Measurements from ENCODE around the gene SAA1.
"Not testable (repeated sequence)": the region's sequence is repeated elsewhere in the genome, so short reads cannot be mapped to it uniquely, and the experiment has no call there.

Gene SAA1

GRCh38 chr11:18243783-18244362 lies 22.2 kb upstream of the SAA1 start:
- Histone ChIP-seq H3K4me1 (ENCODE audit: control insufficient read depth, insufficient read depth, low read length) (peaks cover 9% of the 10 kb centered on the region), H3K9ac (ENCODE audit: low read length) (no peak overlapping the region), H3K36me3 (ENCODE audit: control insufficient read depth, insufficient read depth, low read length) (no peaks in the 10 kb centered on the region), H3K27me3 (ENCODE audit: control insufficient read depth, insufficient read depth, low read length) (no peaks in the 10 kb centered on the region), H3K4me3 (ENCODE audit: low read length) (no peak overlapping the region), H3K9me3 (ENCODE audit: control insufficient read depth, low read length) (no peaks in the 10 kb centered on the region)

- Histone ChIP-seq H3K4me1 (ENCODE audit: control insufficient read depth, insufficient read depth, low read length) (peaks cover 9% of the 10 kb centered on the region), H3K9me3 (ENCODE audit: control insufficient read depth, low read length) (no peaks in the 10 kb centered on the region), H3K4me3 (ENCODE audit: low read length) (no peak overlapping the region)
Observed at GRCh38 chr11:18245396-18245795, 20.7 kb upstream of the SAA1 start.

GRCh38 chr11:18246379-18247190 lies 19.5 kb upstream of the SAA1 start:
- not testable (repeated sequence) for H3K4me1 ChIP-seq (ENCODE audit: control insufficient read depth, insufficient read depth, low read length); H3K36me3 ChIP-seq (ENCODE audit: control insufficient read depth, insufficient read depth, low read length); H3K27me3 ChIP-seq (ENCODE audit: control insufficient read depth, insufficient read depth, low read length); H3K9ac ChIP-seq (ENCODE audit: low read length); H3K4me3 ChIP-seq (ENCODE audit: low read length); H3K9me3 ChIP-seq (ENCODE audit: control insufficient read depth, low read length)

More at GRCh38 chr11:18245396-18245795, 20.7 kb upstream of the SAA1 start:
- H3K36me3 ChIP-seq (ENCODE audit: control insufficient read depth, insufficient read depth, low read length): no peaks in the 10 kb centered on the region
- no peak overlapping the region for H3K9ac ChIP-seq (ENCODE audit: low read length)
- no peaks in the 10 kb centered on the region for H3K27me3 ChIP-seq (ENCODE audit: control insufficient read depth, insufficient read depth, low read length)

GRCh38 chr11:18247191-18247581 lies 18.9 kb upstream of the SAA1 start:
- H3K4me3 ChIP-seq (ENCODE audit: low read length); H3K36me3 ChIP-seq (ENCODE audit: control insufficient read depth, insufficient read depth, low read length); H3K9ac ChIP-seq (ENCODE audit: low read length); H3K9me3 ChIP-seq (ENCODE audit: control insufficient read depth, low read length); H3K27me3 ChIP-seq (ENCODE audit: control insufficient read depth, insufficient read depth, low read length); H3K4me1 ChIP-seq (ENCODE audit: control insufficient read depth, insufficient read depth, low read length): not testable (repeated sequence)

- no peaks in the 10 kb centered on the region for H3K9me3 ChIP-seq (ENCODE audit: control insufficient read depth, low read length)
- no peak within 1 kb of the TSS for H3K4me3 ChIP-seq (ENCODE audit: low read length)
- H3K27me3 ChIP-seq (ENCODE audit: control insufficient read depth, insufficient read depth, low read length): no peaks in the 10 kb centered on the region
- no peak within 1 kb of the TSS for H3K9ac ChIP-seq (ENCODE audit: low read length)
- H3K36me3 ChIP-seq (ENCODE audit: control insufficient read depth, insufficient read depth, low read length): no peaks in the 10 kb centered on the region
- peaks cover 9% of the 10 kb centered on the region for H3K4me1 ChIP-seq (ENCODE audit: control insufficient read depth, insufficient read depth, low read length)
Observed at GRCh38 chr11:18248561-18248960, 17.5 kb upstream of the SAA1 start, which contains the start of gene SAA2. Gene SAA2 (minus strand): TSS chr11:18248668. CDS start chr11:18248011, 657 bp downstream.

- H3K4me3 ChIP-seq (ENCODE audit: low read length): no peak overlapping the region
- H3K36me3 ChIP-seq (ENCODE audit: control insufficient read depth, insufficient read depth, low read length): no peaks in the 10 kb centered on the region
- no peaks in the 10 kb centered on the region for H3K4me1 ChIP-seq (ENCODE audit: control insufficient read depth, insufficient read depth, low read length)
- H3K27me3 ChIP-seq (ENCODE audit: control insufficient read depth, insufficient read depth, low read length): no peaks in the 10 kb centered on the region
- no peak overlapping the region for H3K9ac ChIP-seq (ENCODE audit: low read length)
- no peaks in the 10 kb centered on the region for H3K9me3 ChIP-seq (ENCODE audit: control insufficient read depth, low read length)
Observed at GRCh38 chr11:18253233-18253632, 12.8 kb upstream of the SAA1 start.

- no peaks in the 10 kb centered on the region for H3K9me3 ChIP-seq (ENCODE audit: control insufficient read depth, low read length)
- no peaks in the 10 kb centered on the region for H3K4me1 ChIP-seq (ENCODE audit: control insufficient read depth, insufficient read depth, low read length)
- H3K9ac ChIP-seq (ENCODE audit: low read length): no peak overlapping the region
- H3K36me3 ChIP-seq (ENCODE audit: control insufficient read depth, insufficient read depth, low read length): no peaks in the 10 kb centered on the region
- H3K4me3 ChIP-seq (ENCODE audit: low read length): no peak overlapping the region
- H3K27me3 ChIP-seq (ENCODE audit: control insufficient read depth, insufficient read depth, low read length): no peaks in the 10 kb centered on the region
Observed at GRCh38 chr11:18253778-18254338, 12.2 kb upstream of the SAA1 start.

GRCh38 chr11:18254781-18255361 lies 11.2 kb upstream of the SAA1 start:
- Histone ChIP-seq H3K4me3 (ENCODE audit: low read length) (no peak overlapping the region), H3K9ac (ENCODE audit: low read length) (no peak overlapping the region), H3K36me3 (ENCODE audit: control insufficient read depth, insufficient read depth, low read length) (no peaks in the 10 kb centered on the region), H3K9me3 (ENCODE audit: control insufficient read depth, low read length) (no peaks in the 10 kb centered on the region), H3K27me3 (ENCODE audit: control insufficient read depth, insufficient read depth, low read length) (no peaks in the 10 kb centered on the region), H3K4me1 (ENCODE audit: control insufficient read depth, insufficient read depth, low read length) (no peaks in the 10 kb centered on the region)

- Histone ChIP-seq H3K36me3 (ENCODE audit: control insufficient read depth, insufficient read depth, low read length) (no peaks in the 10 kb centered on the region), H3K9ac (ENCODE audit: low read length) (no peak overlapping the region), H3K4me3 (ENCODE audit: low read length) (no peak overlapping the region), H3K9me3 (ENCODE audit: control insufficient read depth, low read length) (no peaks in the 10 kb centered on the region), H3K27me3 (ENCODE audit: control insufficient read depth, insufficient read depth, low read length) (no peaks in the 10 kb centered on the region), H3K4me1 (ENCODE audit: control insufficient read depth, insufficient read depth, low read length) (no peaks in the 10 kb centered on the region)
Observed at GRCh38 chr11:18259259-18259658, 6.8 kb upstream of the SAA1 start.

- Histone ChIP-seq H3K27me3 (ENCODE audit: control insufficient read depth, insufficient read depth, low read length) (no peaks in the 10 kb centered on the region), H3K4me3 (ENCODE audit: low read length) (no peak overlapping the region), H3K4me1 (ENCODE audit: control insufficient read depth, insufficient read depth, low read length) (no peaks in the 10 kb centered on the region), H3K9me3 (ENCODE audit: control insufficient read depth, low read length) (no peaks in the 10 kb centered on the region), H3K36me3 (ENCODE audit: control insufficient read depth, insufficient read depth, low read length) (no peaks in the 10 kb centered on the region), H3K9ac (ENCODE audit: low read length) (no peak overlapping the region)
Observed at GRCh38 chr11:18261721-18262120, 4.3 kb upstream of the SAA1 start.

- not testable (repeated sequence) for H3K9ac ChIP-seq (ENCODE audit: low read length); H3K27me3 ChIP-seq (ENCODE audit: control insufficient read depth, insufficient read depth, low read length); H3K4me1 ChIP-seq (ENCODE audit: control insufficient read depth, insufficient read depth, low read length); H3K9me3 ChIP-seq (ENCODE audit: control insufficient read depth, low read length); H3K4me3 ChIP-seq (ENCODE audit: low read length); H3K36me3 ChIP-seq (ENCODE audit: control insufficient read depth, insufficient read depth, low read length)
Observed at GRCh38 chr11:18262681-18263350, 3.2 kb upstream of the SAA1 start.

- H3K4me3 ChIP-seq (ENCODE audit: low read length): no peak overlapping the region
- H3K9me3 ChIP-seq (ENCODE audit: control insufficient read depth, low read length): no peaks in the 10 kb centered on the region
- H3K9ac ChIP-seq (ENCODE audit: low read length): no peak overlapping the region
- H3K4me1 ChIP-seq (ENCODE audit: control insufficient read depth, insufficient read depth, low read length): no peaks in the 10 kb centered on the region
- no peaks in the 10 kb centered on the region for H3K27me3 ChIP-seq (ENCODE audit: control insufficient read depth, insufficient read depth, low read length)
- no peaks in the 10 kb centered on the region for H3K36me3 ChIP-seq (ENCODE audit: control insufficient read depth, insufficient read depth, low read length)
Observed at GRCh38 chr11:18264035-18264434, 2.0 kb upstream of the SAA1 start.

Data from mucosa of stomach (tissue), 1 donor.